SK-N-SH (cell line): ENCODE results near the gene TMEM60.

Experiments used
- EZH2phosphoT487 ChIP-seq: fragments of 200-600 bp; sonication (generic); IDR thresholded peaks from 2 replicates; pipeline ENCODE4 v1.6.1; 2017; ENCODE audit warnings: low read depth, mixed run types, mild to moderate bottlenecking, antibody characterized with exemption, moderate library complexity, borderline replicate concordance
- GABPA ChIP-seq: IDR thresholded peaks from 2 replicates; pipeline ENCODE4 v1.4.0; 2012; ENCODE audit warnings: low read depth, mild to moderate bottlenecking
- JUND ChIP-seq: IDR thresholded peaks from 2 replicates; pipeline ENCODE4 v1.4.0; 2012
- POLR2AphosphoS5 ChIP-seq: IDR thresholded peaks from 2 replicates; pipeline ENCODE4 v1.6.1; 2012; ENCODE audit warnings: low read depth, low read length
- TCF12 ChIP-seq: IDR thresholded peaks from 2 replicates; pipeline ENCODE4 v1.4.0; 2012
- TF ChIP-seq, protein P1 (sequence below): fragments of 200-600 bp; sonication (generic); IDR thresholded peaks from 2 replicates; pipeline ENCODE4 v1.6.1; 2017; ENCODE audit warnings: antibody characterized with exemption, mild to moderate bottlenecking, moderate library complexity
- TF ChIP-seq, protein P2 (sequence below): IDR thresholded peaks from 2 replicates; pipeline ENCODE4 v1.4.0; 2012; ENCODE audit warnings: low read depth

DNA sequence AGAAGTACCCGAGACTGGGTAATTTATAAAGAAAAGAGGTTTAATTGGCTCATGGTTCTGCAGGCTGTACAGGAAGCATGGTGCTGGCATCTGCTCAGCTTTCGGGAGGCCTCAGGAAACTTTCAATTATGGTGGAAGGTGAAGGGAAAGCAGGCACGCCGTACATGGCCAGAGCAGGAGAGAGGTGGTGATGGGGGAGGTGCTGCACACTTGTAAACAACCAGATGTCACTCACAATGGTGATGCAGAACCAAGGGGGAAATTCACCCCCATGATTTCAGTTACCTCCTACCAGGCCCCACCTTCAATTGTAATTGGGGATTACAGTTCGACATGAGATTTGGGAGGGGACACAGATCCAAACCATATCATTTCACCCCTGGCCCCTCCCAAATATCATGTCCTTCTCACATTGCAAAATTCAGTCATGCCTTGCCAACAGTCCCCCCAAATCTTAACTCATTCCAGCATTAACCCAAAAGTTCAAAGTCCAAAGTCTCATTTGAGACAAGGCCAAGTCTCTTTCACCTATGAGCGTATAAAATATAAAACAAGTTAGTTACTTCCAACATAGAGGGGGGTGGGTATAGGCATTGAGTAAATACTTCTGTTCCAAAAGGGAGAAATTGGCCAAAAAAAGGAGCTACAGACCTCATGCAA is 51.9 kb downstream of the TMEM60 start:
- TF ChIP-seq, protein P1, sequence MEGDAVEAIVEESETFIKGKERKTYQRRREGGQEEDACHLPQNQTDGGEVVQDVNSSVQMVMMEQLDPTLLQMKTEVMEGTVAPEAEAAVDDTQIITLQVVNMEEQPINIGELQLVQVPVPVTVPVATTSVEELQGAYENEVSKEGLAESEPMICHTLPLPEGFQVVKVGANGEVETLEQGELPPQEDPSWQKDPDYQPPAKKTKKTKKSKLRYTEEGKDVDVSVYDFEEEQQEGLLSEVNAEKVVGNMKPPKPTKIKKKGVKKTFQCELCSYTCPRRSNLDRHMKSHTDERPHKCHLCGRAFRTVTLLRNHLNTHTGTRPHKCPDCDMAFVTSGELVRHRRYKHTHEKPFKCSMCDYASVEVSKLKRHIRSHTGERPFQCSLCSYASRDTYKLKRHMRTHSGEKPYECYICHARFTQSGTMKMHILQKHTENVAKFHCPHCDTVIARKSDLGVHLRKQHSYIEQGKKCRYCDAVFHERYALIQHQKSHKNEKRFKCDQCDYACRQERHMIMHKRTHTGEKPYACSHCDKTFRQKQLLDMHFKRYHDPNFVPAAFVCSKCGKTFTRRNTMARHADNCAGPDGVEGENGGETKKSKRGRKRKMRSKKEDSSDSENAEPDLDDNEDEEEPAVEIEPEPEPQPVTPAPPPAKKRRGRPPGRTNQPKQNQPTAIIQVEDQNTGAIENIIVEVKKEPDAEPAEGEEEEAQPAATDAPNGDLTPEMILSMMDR, result no peak
- TF ChIP-seq JUND, result no peak
- TF ChIP-seq EZH2phosphoT487, result no peak
- TF ChIP-seq, protein P2, sequence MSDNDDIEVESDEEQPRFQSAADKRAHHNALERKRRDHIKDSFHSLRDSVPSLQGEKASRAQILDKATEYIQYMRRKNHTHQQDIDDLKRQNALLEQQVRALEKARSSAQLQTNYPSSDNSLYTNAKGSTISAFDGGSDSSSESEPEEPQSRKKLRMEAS, result no peak
- TF ChIP-seq POLR2AphosphoS5, result no peak
- no peak for TF ChIP-seq TCF12
- TF ChIP-seq GABPA, result no peak
